Heart left ventricle (tissue), 13 donors: ENCODE results near the gene SH3RF3.

Experiments
- CTCF ChIP-seq, 12 donors: fragments of 200-600 bp; sonication (generic) in 4 of 12; IDR thresholded peaks; one replicate each; pipeline versions ENCODE4 v1.5.0 to v1.8.0; 2018 to 2022; ENCODE audit warnings: antibody characterized with exemption in 12 of 12, mild to moderate bottlenecking in 5 of 12
- POLR2A ChIP-seq, 2 donors: fragments of 450-650 bp; IDR thresholded peaks; one replicate each; pipeline ENCODE4 v1.6.1; 2017; ENCODE audit warnings: antibody characterized with exemption in 2 of 2, mild to moderate bottlenecking in 2 of 2, moderate library complexity in 2 of 2
- donor health status: ischemic (EF 13 %, LVEDD 7.1; RV severe dilation, severe dysfunction).
- donor health status: DM: no; HTN: yes; CAD: no.
- donor health status: DM: no; HTN: no; CAD: no.
- donor health status: ischemic (EF 25% LVEDD 6.9; RV normal size, moderate dysfunction).
- donor health status: ischemic (EF 25% LVEDD 5.7; RV mildly dilated, moderate dysfunction).
- donor health status: ischemic (EF 35%, LVEDD 5.7; RV mildly dilated, moderate dysfunction).
- donor health status: nonischemic (EF 11% LVEDD 7.7; RV severe dilation, severe dysfunction).
- donor health status: DM: yes; HTN: yes; CAD: no.
- donor health status: PGD.
- donor health status: ischemic (EF 29% LVEDD 5.4; RV normal size, mild dysfunction).
- donor health status: nonischemic (EF 23%, LVEDD 6.1; RV moderate dilation, normal function).

DNA sequence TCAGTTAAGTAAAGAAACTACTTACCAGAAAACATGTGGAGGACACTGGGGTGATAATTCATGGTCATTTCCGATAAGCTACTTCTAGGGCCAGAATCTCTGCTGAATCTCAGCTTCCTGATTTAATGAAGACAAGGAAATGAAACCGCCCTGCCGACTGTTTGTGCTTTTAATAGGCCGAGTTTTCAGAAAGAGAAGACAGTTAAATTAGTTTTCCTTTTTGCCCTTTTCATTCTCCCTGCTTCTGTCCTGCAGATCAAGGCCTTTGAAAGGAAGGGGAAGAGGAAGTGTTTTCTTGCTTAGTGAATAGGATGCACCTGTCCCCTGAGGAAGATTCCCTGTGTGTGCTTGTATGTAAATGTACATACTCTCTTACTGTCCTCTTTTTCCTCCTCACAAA is 126.6 kb downstream of the SH3RF3 start:
- TF ChIP-seq CTCF (IDR thresholded peaks at IDR 0.05) (no peak), POLR2A (IDR thresholded peaks at IDR 0.05) (no peak)
